K562 (cell line): ENCODE results near the gene CYP11A1. TPM values are rescaled to one million over a fixed set of nuclear protein-coding genes. Genes with fewer than 3 reads are reported as not detected.

Experiments used
- CBFB ChIP-seq: sonication (generic); formaldehyde crosslinking; IDR thresholded peaks from 2 replicates; pipeline ENCODE4 v1.4.0; 2020; ENCODE audit warnings: mild to moderate bottlenecking, missing genetic modification reagents
- DPF2 ChIP-seq: fragments of 450-650 bp; IDR thresholded peaks from 2 replicates; pipeline ENCODE4 v1.6.1; 2016
- KLF6 ChIP-seq: fragments of 250-450 bp; sonication (Bioruptor Pico); IDR thresholded peaks from 2 replicates; pipeline ENCODE4 v1.4.0; 2020; ENCODE audit warnings: mild to moderate bottlenecking, moderate library complexity, borderline replicate concordance
- MEIS2 ChIP-seq: fragments of 450-650 bp; IDR thresholded peaks from 2 replicates; pipeline ENCODE4 v1.6.1; 2014; ENCODE audit warnings: mild to moderate bottlenecking; ENCODE audit not compliant: partially characterized antibody
- MXD1 ChIP-seq: fragments of 250-450 bp; sonication (Bioruptor Pico); IDR thresholded peaks from 2 replicates; pipeline ENCODE4 v1.8.0; 2021; ENCODE audit warnings: borderline replicate concordance, mild to moderate bottlenecking, moderate library complexity; ENCODE audit not compliant: poor library complexity, severe bottlenecking
- MXI1 ChIP-seq: IDR thresholded peaks from 2 replicates; pipeline ENCODE4 v1.6.1; 2011; ENCODE audit warnings: low read depth, mild to moderate bottlenecking, improper control_type of control experiment, low read length
- PTBP1 ChIP-seq: fragments of 200-400 bp; formaldehyde crosslinking; IDR thresholded peaks from 2 replicates; pipeline ENCODE4 v1.6.1; 2017; ENCODE audit warnings: low read depth, low read length
- RCOR1 ChIP-seq, 2 experiments: IDR thresholded peaks; 2 replicates each; pipeline ENCODE4 v1.6.1; 2012; ENCODE audit warnings: low read depth in 2 of 2, low read length in 2 of 2, borderline replicate concordance in 1 of 2, improper control_type of control experiment in 1 of 2
- REST ChIP-seq, 2 experiments: fragments of 450-650 bp; formaldehyde crosslinking in 1 of 2; IDR thresholded peaks; 2 replicates each; pipeline versions ENCODE4 v1.4.0 to v1.6.1; 2014 to 2020; ENCODE audit warnings: mild to moderate bottlenecking in 2 of 2, borderline replicate concordance in 1 of 2, low read depth in 1 of 2
- SIN3B ChIP-seq: fragments of 450-650 bp; IDR thresholded peaks from 2 replicates; pipeline ENCODE4 v1.6.1; 2017; ENCODE audit warnings: low read depth, mild to moderate bottlenecking, moderate library complexity
- SOX6 ChIP-seq: fragments of 450-650 bp; IDR thresholded peaks from 2 replicates; pipeline ENCODE4 v1.6.1; 2014; ENCODE audit warnings: mild to moderate bottlenecking
- ZMIZ1 ChIP-seq, 2 experiments: fragments of 150-350 bp in 1 of 2; IDR thresholded peaks; 2 replicates each; pipeline ENCODE4 v1.6.1; 2012 to 2016; ENCODE audit warnings: low read depth in 2 of 2, low read length in 2 of 2, mild to moderate bottlenecking in 1 of 2, moderate library complexity in 1 of 2
- ZNF143 ChIP-seq: sonication (generic); formaldehyde crosslinking; IDR thresholded peaks from 2 replicates; pipeline ENCODE4 v1.9.0; 2022; ENCODE audit warnings: mild to moderate bottlenecking, missing genetic modification reagents
- polyA plus RNA-seq, 8 experiments: library from polyadenylated mRNA; depleted of rRNA in 4 of 8; stranded (reverse) in 5 of 8; unstranded in 3 of 8; fragments of >200 nt; fragmentation: Nextera tagmentation in 2 of 8; fragmentation: Illumina TruSeq in 1 of 8; extraction: Ambion mirVana in 2 of 8; extraction: Trizol in 1 of 8; gene quantifications; 2 replicates each; pipeline versions ENCODE4 v1.2.1 to v1.2.3, GENCODE V29; 2011 to 2014; ENCODE audit warnings: inconsistent platforms in 1 of 8, missing spikeins in 1 of 8
- total RNA-seq, 7 experiments: library from RNA; depleted of rRNA in 6 of 7; stranded (reverse); fragments of >200 nt in 6 of 7; fragmentation: Illumina TruSeq in 2 of 7; extraction: Trizol in 2 of 7; gene quantifications; 2 replicates each; pipeline versions ENCODE4 v1.2.1 to v1.2.3, GENCODE V29; 2011 to 2021; ENCODE audit warnings: low replicate concordance in 1 of 7
- TF ChIP-seq, protein P1 (sequence below): sonication (generic); formaldehyde crosslinking; IDR thresholded peaks from 2 replicates; pipeline ENCODE4 v1.8.0; 2022; ENCODE audit warnings: missing genetic modification reagents, mild to moderate bottlenecking, moderate library complexity, borderline replicate concordance

The CYP11A1 gene
- total and polyA plus RNA-seq, 9 of the 15 experiments (the other 6 are each of a cell fraction or from before 2014, with no cell fraction given) = 0.06 to 0.24 (median 0.10) TPM; not detected in 4

- no peak for TF ChIP-seq REST (IDR thresholded peaks at IDR 0.05; ENCODE audit: borderline replicate concordance)
- TF ChIP-seq REST (CRISPR knock-in tag; IDR thresholded peaks at IDR 0.05; ENCODE audit: low read depth) = no peak
- no peak for TF ChIP-seq ZNF143
- no peak for TF ChIP-seq ZMIZ1 (IDR thresholded peaks at IDR 0.05; ENCODE audit: low read depth in 2 of 2, low read length in 2 of 2)
- no peak for TF ChIP-seq PTBP1
- TF ChIP-seq KLF6 = no peak
- no peak for TF ChIP-seq MXI1
- TF ChIP-seq MEIS2 = peak; percentile 9
- no peak for TF ChIP-seq SIN3B
- 0 out of 2 replicates have a peak, but pooled peaks have one; percentile 15 for TF ChIP-seq SOX6
- TF ChIP-seq DPF2 = no peak
- no peak for TF ChIP-seq CBFB
- TF ChIP-seq, protein P1, sequence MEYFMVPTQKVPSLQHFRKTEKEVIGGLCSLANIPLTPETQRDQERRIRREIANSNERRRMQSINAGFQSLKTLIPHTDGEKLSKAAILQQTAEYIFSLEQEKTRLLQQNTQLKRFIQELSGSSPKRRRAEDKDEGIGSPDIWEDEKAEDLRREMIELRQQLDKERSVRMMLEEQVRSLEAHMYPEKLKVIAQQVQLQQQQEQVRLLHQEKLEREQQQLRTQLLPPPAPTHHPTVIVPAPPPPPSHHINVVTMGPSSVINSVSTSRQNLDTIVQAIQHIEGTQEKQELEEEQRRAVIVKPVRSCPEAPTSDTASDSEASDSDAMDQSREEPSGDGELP (CRISPR knock-in tag) = peak; percentile 15; the same call in 1 of the 2 replicates
- TF ChIP-seq MXD1 = no peak
- 0 out of 4 replicates have a peak, but pooled peaks of 1 of the 2 experiments have one; percentile 28 for TF ChIP-seq RCOR1 (IDR thresholded peaks at IDR 0.05; ENCODE audit: borderline replicate concordance in 1 of 2, low read depth in 2 of 2, low read length in 2 of 2)
These were observed 1.8 kb upstream of the CYP11A1 start (continued) for GRCh38 chr15:74369084-74369745.
